Esophagus muscularis mucosa (tissue), 3 donors: ENCODE measurements around the gene CCNA2.

Experiments used
- CTCF ChIP-seq, 3 experiments: fragments of 200-600 bp in 2 of 3; fragments of 450-650 bp in 1 of 3; sonication (generic) in 2 of 3; IDR thresholded peaks; one replicate each; pipeline ENCODE4 v1.5.1; 2017 to 2019; ENCODE audit warnings: antibody characterized with exemption in 3 of 3, mild to moderate bottlenecking in 2 of 3, moderate library complexity in 1 of 3
- POLR2A ChIP-seq: fragments of 450-650 bp; IDR thresholded peaks from one replicate; pipeline ENCODE4 v1.6.1; 2017; ENCODE audit warnings: antibody characterized with exemption, moderate library complexity, mild to moderate bottlenecking, low read depth

DNA sequence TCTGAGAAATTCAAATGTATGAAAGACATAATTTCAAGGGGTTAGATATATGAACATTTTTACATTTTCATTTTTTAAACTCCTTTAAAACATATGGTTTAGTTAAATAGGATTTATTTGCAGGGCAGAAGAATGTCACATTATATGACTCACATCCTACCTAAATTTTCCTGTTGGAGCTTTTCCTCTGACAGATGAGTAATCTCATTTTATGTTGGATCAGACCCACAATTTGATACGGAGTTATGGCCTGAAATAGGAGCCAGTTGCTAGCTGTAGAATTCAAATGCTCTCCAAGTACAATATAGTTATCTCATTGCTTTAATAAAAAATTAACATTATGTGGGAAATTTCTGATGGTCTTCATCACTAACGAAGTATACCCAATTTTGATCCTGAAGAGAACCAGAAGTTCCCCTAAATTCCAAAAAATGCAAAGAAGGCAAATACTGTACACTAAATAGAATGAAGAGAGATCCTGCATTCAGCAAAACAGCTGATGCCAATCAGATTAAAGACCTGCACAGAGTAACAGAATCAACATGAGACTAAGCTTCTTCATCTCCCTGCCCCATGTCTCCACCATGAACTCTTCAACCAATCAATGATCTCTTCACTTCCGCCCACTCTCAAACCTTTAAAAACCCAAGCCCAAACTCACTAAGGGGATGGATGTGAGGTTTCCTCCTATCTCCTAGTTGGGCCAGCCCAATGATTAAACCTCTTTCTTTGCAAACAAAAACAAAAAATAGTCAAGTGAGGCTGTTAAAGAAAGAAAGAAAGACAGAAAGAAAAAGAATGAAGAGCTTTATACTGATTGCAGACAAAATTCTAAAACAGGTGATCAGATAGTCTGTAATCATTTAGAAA is 33.5 kb downstream of the CCNA2 start:
- TF ChIP-seq POLR2A (no peak), CTCF (IDR thresholded peaks at IDR 0.05) (no peak)
